Measurements from ENCODE around the gene PLEKHJ1. TPM values are rescaled to one million over a fixed set of nuclear protein-coding genes. Genes with fewer than 3 reads are reported as not detected.

PLEKHJ1 gene
- total RNA-seq, 4 donors from 2014 or later = 21.0 to 78.2 (median 47.3) TPM

DNA sequence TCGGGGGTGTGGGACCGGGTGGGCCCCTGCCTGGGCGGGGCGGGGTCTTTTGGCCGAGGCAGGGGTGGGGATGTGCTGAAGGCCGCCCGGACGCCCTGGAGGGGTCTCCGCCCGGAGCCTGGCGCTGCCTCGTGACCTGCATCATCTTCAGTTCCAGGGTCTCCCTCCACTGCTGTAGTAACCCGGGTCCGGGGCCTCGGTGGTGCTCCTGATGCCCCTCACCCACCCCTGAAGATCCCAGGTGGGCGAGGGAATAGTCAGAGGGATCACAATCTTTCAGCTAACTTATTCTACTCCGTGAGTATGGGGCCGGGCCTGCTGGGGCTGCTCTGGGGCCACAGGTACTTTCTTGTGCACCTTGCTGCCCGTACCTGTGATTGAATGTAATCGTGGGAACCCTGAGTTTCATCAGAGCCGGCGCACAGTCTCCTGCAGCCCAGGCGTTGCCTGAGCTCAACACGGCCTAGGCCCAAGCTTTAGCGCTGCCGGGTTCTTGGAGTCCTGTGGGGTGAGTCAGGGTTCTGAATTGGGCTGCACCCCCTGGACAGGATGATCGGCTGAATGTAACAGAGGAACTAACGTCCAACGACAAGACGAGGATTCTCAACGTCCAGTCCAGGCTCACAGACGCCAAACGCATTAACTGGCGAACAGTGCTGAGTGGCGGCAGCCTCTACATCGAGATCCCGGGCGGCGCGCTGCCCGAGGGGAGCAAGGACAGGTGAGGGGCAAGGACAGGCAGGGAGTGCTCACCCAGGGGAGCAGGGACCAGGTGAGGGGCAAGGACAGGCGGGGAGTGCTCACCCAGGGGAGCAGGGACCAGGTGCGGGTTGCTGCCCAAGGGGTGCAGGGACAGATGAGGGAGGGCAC is 35.3 kb upstream of the PLEKHJ1 start:
- TF ChIP-seq, protein P1, sequence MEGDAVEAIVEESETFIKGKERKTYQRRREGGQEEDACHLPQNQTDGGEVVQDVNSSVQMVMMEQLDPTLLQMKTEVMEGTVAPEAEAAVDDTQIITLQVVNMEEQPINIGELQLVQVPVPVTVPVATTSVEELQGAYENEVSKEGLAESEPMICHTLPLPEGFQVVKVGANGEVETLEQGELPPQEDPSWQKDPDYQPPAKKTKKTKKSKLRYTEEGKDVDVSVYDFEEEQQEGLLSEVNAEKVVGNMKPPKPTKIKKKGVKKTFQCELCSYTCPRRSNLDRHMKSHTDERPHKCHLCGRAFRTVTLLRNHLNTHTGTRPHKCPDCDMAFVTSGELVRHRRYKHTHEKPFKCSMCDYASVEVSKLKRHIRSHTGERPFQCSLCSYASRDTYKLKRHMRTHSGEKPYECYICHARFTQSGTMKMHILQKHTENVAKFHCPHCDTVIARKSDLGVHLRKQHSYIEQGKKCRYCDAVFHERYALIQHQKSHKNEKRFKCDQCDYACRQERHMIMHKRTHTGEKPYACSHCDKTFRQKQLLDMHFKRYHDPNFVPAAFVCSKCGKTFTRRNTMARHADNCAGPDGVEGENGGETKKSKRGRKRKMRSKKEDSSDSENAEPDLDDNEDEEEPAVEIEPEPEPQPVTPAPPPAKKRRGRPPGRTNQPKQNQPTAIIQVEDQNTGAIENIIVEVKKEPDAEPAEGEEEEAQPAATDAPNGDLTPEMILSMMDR (IDR thresholded peaks at IDR 0.05; ENCODE audit: low read depth) = no peak

DNA sequence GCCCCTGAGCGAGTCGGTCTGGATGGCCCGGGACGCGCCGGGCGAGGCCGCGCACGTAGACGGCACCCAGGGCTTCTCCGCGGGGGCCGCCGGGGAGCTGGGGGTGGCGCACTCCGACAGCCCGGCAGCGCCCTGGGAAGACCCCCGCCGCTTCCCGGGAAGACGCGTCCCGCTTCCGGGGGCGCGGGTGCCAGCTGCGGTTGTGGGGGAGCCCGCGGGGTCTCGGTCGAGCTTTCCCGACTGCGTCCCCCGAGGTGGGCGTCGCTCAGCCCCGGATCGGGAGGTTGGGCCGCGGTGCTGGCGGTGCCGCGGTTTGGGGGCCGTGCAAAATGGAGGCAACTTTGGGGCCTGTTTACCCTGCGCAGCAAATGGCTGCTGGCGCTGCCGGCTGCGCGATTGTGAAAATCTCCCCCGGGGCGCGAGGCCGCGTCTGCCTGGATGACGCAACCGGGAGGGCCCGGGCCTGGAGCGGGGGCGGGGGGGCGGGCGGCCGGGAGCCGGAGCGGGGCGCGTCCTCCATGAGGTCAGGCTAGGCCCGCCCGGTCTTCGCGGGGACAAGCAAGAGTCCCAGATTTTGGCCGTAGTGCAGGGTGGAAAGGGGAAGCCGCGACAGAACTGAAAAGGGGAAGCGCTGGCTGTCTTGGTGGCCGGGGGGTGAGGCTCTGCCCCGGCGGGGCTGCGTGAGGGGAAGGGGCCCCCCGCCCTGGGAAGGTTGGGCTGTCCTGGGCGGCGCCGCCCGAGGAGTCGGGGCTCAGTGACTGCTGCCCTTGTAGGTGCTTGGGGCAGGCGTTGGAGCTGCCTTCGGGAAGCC is 34.5 kb upstream of the PLEKHJ1 start:
- TF ChIP-seq, protein P1 (IDR thresholded peaks at IDR 0.05; ENCODE audit: low read depth) = no peak

DNA sequence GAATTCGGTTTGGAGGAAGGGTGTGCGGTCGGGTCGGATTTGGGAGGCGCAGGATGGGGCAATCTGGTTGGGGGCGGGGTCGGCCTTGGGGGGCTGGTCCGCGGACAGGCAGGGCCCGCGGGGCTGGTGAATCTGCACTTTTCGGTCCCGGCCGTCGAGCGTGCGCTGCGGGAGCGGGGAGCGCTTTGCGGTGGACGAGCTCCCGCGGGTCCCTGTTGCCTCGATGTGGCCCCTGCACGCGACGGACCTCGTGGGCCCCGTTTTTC is 34.0 kb upstream of the PLEKHJ1 start:
- TF ChIP-seq, protein P1 (IDR thresholded peaks at IDR 0.05; ENCODE audit: low read depth) = no peak

DNA sequence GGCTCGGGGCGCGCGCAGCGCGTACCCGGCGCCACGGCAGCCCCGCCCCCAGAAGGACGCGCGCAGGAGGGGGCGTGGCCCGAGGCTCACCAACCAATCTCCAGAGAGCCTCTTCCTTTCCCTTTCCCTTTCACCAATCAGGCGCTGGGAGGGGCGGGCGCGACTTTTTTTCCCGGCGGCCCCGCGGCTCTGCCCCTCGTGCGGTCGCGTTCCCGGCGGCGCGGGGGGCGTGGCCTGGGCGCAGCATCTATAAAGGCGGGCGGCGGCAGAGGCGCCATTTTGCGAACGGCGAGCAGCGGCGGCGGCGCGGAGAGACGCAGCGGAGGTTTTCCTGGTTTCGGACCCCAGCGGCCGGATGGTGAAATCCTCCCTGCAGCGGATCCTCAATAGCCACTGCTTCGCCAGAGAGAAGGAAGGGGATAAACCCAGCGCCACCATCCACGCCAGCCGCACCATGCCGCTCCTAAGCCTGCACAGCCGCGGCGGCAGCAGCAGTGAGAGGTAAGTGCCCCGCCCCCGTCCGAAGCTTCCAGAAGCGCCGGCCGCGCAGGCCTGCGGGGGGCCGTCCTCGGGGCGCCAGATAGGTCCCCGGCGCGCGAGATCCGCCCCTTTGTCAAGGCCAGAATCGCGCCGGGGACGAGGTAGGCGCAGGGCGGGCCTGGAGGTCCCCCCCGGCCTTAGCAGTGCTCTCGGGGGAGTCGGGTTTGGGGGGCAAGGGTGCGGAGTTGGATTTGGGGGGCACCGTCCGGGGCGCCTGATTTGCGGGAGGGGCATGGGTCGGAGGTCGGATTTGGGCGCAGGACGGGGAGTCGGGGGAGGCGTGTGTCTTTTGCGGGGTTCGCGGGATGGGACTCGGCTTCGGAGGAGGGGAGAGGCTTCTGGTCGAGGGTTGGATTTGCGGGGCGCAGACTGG is 33.4 kb upstream of the PLEKHJ1 start:
- TF ChIP-seq, protein P1 (IDR thresholded peaks at IDR 0.05; ENCODE audit: low read depth) = no peak

DNA sequence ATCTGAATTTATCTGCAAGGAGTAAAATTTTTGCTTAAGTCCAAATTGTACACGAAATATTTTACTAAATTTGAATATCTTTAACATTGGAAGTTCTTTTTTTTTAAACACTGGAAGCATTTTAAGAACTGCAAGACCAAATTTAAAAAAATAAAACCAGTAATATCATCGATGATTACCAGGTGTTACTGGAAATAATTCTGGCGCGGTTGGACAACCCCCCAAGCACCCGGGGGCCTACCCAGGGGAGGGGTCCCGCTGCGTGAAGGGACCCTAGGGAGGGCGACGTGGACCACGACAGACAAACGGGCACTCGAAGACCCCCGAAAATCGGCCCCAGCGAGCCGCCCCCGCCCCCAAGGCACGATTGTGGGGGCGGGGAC is 32.7 kb upstream of the PLEKHJ1 start:
- TF ChIP-seq, protein P1 (IDR thresholded peaks at IDR 0.05; ENCODE audit: low read depth) = no peak

DNA sequence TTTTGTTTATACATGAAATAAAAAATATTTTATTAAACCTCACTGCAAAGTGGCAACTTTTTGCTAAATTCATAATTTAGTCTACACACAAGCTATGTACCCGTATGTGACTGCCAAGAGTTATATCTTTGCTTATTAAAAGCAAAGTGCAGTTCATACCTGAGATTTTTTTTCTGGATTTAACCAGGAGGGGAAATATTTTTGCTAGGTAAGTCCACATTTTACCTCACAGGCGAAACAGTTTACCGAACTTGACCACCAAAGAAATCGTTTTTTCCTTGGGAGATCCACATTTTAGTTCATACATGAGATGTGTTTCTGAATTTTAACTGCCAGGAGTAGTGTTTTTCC is 32.3 kb upstream of the PLEKHJ1 start:
- TF ChIP-seq, protein P1 (IDR thresholded peaks at IDR 0.05; ENCODE audit: low read depth) = no peak
